Measurements from ENCODE around the gene SYT14.

The SYT14 gene

GRCh38 chr1:210085359-210085758 is 147.3 kb downstream of the SYT14 start:
- no peak for DNase-seq (ENCODE audit: low read depth)
- no peak overlapping the region for H3K4me3 ChIP-seq (ENCODE audit: low read length)
- no peak for TF ChIP-seq CTCF (conservative IDR thresholded peaks at IDR 0.05; ENCODE audit: low read length)

GRCh38 chr1:210087058-210087457 is 149.0 kb downstream of the SYT14 start:
- H3K4me3 ChIP-seq (ENCODE audit: low read length): no peak overlapping the region
- no peak for TF ChIP-seq CTCF (conservative IDR thresholded peaks at IDR 0.05; ENCODE audit: low read length)
- DNase-seq (ENCODE audit: low read depth): no peak

- TF ChIP-seq CTCF (conservative IDR thresholded peaks at IDR 0.05; ENCODE audit: low read length): no peak
- no peak overlapping the region for H3K4me3 ChIP-seq (ENCODE audit: low read length)
- DNase-seq (ENCODE audit: low read depth): no peak
Observed at GRCh38 chr1:210089855-210090254, 151.8 kb downstream of the SYT14 start.

- no peak overlapping the region for H3K4me3 ChIP-seq (ENCODE audit: low read length)
- TF ChIP-seq CTCF (conservative IDR thresholded peaks at IDR 0.05; ENCODE audit: low read length): no peak
- peak; percentile 5 for DNase-seq (ENCODE audit: low read depth)
Observed at GRCh38 chr1:210092366-210092765, 154.3 kb downstream of the SYT14 start.

- H3K4me3 ChIP-seq (ENCODE audit: low read length): no peak overlapping the region
- no peak for TF ChIP-seq CTCF (conservative IDR thresholded peaks at IDR 0.05; ENCODE audit: low read length)
- DNase-seq (ENCODE audit: low read depth): no peak
Observed at GRCh38 chr1:210093461-210093860, 155.4 kb downstream of the SYT14 start.

GRCh38 chr1:210098356-210098755 is 160.3 kb downstream of the SYT14 start:
- no peak for TF ChIP-seq CTCF (conservative IDR thresholded peaks at IDR 0.05; ENCODE audit: low read length)
- H3K4me3 ChIP-seq (ENCODE audit: low read length): no peak overlapping the region
- no peak for DNase-seq (ENCODE audit: low read depth)

- no peak overlapping the region for H3K4me3 ChIP-seq (ENCODE audit: low read length)
- no peak for DNase-seq (ENCODE audit: low read depth)
- TF ChIP-seq CTCF (conservative IDR thresholded peaks at IDR 0.05; ENCODE audit: low read length): no peak
Observed at GRCh38 chr1:210099921-210100320, 161.9 kb downstream of the SYT14 start.
